Activated CD4-positive, alpha-beta T cell treated with anti-CD3 and anti-CD28 coated beads, Interleukin-2, Interleukin-6, amounts not matched to agents 100 ng/mL and 50 ng/mL, durations not matched to agents 16 hours and 8 hours (primary cell): ENCODE results near the gene PATJ.
"Not testable (repeated sequence)": the region's sequence is repeated elsewhere in the genome, so short reads cannot be mapped to it uniquely, and the experiment has no call there.

Source experiments
- DNase-seq: peaks from one replicate; pipeline ENCODE4 v3.0.0-alpha.2; 2020

The PATJ gene

DNA sequence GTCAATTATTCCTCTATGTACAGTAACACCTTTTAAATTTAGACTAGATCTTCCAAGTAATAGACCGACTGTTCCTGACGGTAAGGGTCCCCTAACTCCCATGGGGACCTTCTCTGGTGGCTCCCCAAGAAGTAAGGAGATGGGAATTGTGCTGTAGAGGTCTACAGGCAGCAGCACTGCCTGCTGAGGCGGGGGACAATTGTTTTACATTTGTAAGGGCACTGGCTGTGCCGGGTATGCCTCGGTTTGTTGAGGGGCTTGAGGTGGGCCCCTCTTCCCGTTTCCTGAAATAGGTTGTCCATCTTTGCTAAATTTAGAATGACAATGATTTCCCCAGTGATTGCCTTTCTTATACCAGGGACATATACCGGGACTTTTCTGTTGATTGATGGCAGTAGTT lies 439.3 kb downstream of the PATJ start:
- DNase-seq = no peak

- DNase-seq = not testable (repeated sequence)
These were observed 439.9 kb downstream of the PATJ start for GRCh38 chr1:62182157-62182556.

DNA sequence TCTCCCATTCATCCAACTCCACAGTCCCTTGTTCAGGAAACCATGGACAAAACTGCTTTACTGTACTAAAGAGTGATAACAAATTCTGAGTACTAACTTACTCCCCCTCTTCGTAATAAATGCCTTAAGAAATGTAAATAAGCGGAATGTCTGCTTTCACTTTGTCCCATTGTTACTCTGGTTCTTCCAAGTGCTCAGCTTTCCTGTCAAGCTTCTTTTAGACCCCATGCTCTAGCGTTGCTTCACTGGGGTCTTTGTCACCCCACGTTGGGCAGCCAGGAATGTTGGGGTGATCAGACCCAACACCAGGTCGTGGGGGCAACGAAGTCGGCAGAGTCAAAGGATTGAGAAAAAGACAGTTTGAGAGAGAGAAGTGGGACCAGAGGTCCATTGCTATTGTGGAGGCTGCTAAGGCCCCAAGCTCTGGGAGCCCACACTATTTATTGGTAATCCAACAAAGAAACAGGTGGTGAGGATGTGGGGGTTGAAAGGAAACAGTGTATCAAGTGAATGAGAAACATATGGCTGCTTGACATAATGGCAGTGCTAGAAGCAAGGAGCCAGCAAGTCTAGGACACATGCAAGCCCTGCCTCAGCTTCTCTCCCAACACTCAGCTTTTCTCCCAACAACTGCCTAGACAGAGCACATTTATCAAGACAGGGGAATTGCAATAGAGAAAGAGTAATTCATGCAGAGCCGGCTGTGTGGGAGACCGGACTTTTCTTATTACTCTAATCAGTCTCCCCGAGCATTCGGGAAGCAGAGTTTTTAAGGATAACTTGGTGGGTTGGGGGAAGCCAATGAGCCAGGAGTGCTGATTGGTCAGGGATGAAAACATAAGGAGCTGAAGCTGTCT lies 441.1 kb downstream of the PATJ start:
- DNase-seq = not testable (repeated sequence)

- no peak for DNase-seq
These were observed 442.1 kb downstream of the PATJ start for GRCh38 chr1:62184336-62184735.

- not testable (repeated sequence) for DNase-seq
These were observed 443.0 kb downstream of the PATJ start for GRCh38 chr1:62185233-62185632.

DNA sequence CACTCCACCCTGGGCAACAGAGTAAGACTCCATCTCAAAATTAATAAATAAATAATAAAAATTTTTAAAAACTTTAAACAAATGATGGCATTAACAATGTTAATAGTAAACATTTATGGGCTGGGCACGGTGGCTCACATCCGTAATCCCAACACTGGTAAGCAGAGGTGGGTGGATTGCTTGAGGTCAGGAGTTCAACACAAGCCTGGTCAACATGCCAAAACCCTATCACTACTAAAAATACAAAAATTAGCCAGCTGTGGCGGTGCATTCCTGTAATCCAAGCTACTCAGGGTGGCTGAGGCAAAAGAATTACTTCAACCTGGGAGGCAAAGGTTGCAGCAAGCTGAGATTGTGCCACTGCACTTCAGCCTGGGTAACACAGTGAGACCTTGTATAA lies 443.4 kb downstream of the PATJ start:
- no peak for DNase-seq

DNA sequence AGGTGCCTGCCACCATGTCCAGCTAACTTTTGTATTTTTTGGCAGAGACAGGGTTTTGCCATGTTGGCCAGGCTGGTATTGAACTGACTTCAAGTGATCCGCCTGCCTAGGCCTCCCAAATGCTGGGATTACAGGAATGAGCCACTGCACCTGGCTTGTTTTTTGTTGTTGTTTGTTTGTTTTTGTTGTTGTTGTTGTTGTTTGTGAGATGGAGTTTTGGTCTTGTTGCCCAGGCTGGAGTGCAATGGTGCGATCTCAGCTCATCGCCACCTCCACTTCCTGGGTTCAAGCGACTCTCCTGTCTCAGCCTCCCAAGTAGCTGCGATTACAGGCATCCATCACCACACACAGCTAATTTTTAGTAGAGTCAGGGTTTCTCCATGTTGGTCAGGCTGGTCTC lies 445.3 kb downstream of the PATJ start:
- no peak for DNase-seq

DNA sequence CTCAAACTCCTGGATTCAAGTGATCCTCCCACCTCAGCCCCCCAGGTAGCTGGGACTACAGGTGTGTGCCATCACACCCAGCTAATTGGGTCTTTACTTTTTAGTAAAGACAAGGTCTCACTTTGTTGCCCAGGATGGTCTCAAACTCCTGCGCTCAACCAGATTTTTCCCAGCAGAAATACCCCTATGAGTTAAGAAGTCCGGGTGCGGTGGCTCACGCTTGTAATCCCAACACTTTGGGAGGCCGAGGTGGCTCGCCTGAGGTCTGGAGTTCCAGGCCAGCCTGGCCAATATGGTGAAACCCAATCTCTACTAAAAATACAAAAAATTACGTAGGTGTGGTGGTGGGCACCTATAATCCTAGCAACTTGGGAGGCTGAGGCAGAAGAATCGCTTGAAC lies 445.8 kb downstream of the PATJ start:
- DNase-seq = no peak

GRCh38 chr1:62194651-62195544 lies 452.6 kb downstream of the PATJ start, which contains the start of gene L1TD1:
TSS of gene L1TD1 (plus strand) at chr1:62194849. CDS start at chr1:62206629, 11,780 bp downstream.
- no peak for DNase-seq

DNA sequence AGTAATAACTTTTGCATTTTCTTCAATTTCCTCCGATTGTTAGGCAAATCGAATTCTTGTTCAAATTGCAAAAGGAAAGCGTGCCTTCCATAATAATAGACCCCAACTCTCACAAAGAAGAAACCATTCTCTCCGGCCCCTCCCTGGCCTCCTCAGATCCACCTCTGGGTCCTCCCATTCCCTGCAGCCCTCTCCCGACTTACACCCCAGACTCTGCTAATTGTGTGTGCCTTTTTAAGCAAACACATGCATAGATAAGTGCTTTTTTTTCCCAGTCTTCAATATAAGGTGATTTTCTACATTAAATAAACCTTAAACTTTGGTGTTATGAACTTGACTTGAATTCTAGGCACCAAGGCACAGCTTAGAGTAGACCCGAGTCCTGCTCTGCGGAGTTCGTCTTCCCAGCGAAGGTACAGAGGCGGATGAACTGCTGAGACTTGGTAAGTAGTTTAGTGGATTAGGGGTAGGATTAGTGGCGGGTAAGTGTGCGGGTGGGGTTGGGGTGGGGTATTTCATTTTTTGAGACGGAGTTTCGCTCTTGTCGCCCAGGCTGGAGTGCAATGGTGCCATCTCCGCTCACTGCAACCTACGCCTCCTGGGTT lies 453.9 kb downstream of the PATJ start:
- no peak for DNase-seq

GRCh38 chr1:62198069-62198780 lies 455.9 kb downstream of the PATJ start:
- no peak for DNase-seq

GRCh38 chr1:62198781-62199125 lies 456.5 kb downstream of the PATJ start:
- DNase-seq = no peak

DNA sequence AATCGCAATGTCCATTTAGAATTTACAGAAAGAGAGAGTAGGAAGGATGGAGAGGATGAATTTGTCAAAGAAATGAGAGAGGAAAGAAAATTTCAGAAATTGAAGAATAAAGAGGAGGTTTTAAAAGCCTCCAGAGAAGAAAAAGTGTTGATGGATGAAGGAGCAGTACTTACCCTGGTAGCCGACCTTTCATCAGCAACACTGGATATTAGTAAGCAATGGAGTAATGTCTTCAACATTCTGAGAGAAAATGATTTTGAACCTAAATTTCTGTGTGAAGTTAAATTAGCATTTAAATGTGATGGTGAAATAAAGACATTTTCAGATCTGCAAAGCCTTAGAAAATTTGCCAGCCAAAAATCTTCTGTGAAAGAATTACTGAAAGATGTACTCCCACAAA lies 464.9 kb downstream of the PATJ start:
- DNase-seq = no peak

DNA sequence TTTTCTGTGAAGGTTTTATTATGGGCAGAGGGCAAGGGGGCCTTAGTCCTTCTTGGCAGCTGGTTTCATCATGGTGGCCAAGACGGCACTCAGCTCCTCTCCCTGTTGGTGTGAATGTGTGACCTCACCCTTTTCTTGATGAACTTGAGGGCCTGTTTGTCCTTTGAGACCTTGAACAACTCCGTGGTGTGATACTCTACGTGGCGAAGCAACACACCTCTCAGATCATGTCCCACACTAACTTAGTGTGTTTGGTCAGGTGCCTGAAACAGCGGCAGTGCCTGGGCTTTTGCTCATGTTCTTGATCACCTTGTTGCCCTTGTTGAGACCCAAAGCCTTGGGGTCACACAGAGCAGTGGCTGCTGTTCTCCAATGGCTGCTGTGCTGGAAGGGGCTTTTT lies 465.8 kb downstream of the PATJ start:
- DNase-seq = no peak

DNA sequence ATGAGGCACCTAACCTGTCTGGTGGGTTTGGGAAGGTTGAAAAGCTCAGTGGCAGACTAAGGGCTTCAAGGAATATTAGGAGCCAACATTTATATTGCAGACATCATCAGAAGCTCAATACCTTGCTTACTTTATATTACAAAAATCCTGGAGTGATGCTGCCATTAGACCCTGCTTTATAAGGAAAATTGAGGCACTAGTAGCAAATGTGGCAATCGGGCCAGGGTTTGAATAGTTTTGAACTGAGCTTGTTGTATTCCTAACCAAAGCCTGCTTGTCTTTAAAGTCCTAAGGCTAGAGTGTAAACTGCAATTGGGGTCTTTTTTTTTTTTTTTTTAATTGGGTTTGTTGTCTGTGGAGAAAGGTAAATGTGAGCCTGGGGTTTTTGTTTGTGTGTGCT lies 466.7 kb downstream of the PATJ start:
- DNase-seq = no peak

DNA sequence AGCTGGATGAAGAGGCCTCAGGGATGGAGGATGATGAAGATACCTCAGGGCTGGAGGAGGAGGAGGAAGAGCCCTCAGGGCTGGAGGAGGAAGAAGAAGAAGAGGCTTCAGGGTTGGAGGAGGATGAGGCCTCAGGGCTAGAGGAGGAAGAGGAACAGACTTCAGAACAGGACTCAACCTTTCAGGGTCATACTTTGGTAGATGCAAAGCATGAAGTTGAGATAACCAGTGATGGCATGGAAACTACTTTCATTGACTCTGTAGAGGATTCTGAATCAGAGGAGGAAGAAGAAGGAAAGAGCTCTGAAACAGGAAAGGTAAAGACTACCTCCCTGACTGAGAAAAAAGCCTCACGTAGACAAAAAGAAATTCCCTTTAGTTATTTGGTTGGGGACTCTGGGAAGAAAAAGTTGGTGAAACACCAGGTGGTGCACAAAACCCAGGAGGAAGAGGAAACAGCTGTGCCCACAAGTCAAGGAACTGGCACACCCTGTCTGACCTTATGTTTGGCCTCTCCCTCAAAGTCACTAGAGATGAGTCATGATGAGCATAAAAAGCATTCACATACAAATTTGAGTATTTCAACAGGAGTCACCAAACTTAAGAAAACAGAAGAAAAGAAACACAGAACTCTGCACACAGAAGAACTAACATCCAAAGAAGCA lies 467.8 kb downstream of the PATJ start:
- no peak for DNase-seq

GRCh38 chr1:62210960-62211359 lies 468.7 kb downstream of the PATJ start:
- DNase-seq = no peak

- DNase-seq = no peak
These were observed 470.1 kb downstream of the PATJ start for GRCh38 chr1:62212411-62212810.

GRCh38 chr1:62213075-62213914 lies 471.0 kb downstream of the PATJ start:
- no peak for DNase-seq

- DNase-seq = no peak
These were observed 476.3 kb downstream of the PATJ start for GRCh38 chr1:62218604-62219003.

- DNase-seq = not testable (repeated sequence)
These were observed 478.2 kb downstream of the PATJ start for GRCh38 chr1:62220456-62220855.
